Fibroblast of lung (primary cell): Measurements from ENCODE around the gene MAPK6. TPM values are rescaled to one million over a fixed set of nuclear protein-coding genes. Genes with fewer than 3 reads are reported as not detected.

Source experiments
- DNase-seq, 2 donors: peaks; one replicate each; pipeline versions ENCODE4 v3.0.0 to v3.0.0-alpha.2; 2010; ENCODE audit warnings: low read depth in 2 of 2
- H2AFZ ChIP-seq: 2 replicates; pipeline ENCODE4 v1.5.1; 2012; ENCODE audit warnings: low read length, control low read depth, inconsistent platforms
- H3K27ac ChIP-seq: 2 replicates; pipeline ENCODE4 v1.5.1; 2011; ENCODE audit warnings: low read length, control low read depth; ENCODE audit not compliant: insufficient read depth
- H3K27me3 ChIP-seq: 2 replicates; pipeline ENCODE4 v1.5.1; 2011; ENCODE audit warnings: mild to moderate bottlenecking, low read length; ENCODE audit not compliant: control insufficient read depth, insufficient read depth
- H3K36me3 ChIP-seq: 2 replicates; pipeline ENCODE4 v1.5.1; 2011; ENCODE audit warnings: low read length; ENCODE audit not compliant: control insufficient read depth, insufficient read depth
- H3K4me1 ChIP-seq: 2 replicates; pipeline ENCODE4 v1.5.1; 2011; ENCODE audit warnings: low read length; ENCODE audit not compliant: control insufficient read depth, insufficient read depth; ENCODE audit errors: extremely low read depth
- H3K4me2 ChIP-seq: 2 replicates; pipeline ENCODE4 v1.5.1; 2011; ENCODE audit warnings: low read length, control low read depth; ENCODE audit not compliant: insufficient read depth; ENCODE audit errors: extremely low read depth
- H3K4me3 ChIP-seq, 4 experiments: fragments of 200-600 bp in 1 of 4; sonication (generic) in 1 of 4; replicated peaks in 1 of 4; 2 replicates each; pipeline ENCODE4 v1.5.1; 2011 to 2016; ENCODE audit warnings: low read length in 4 of 4, low read depth in 3 of 4, mild to moderate bottlenecking in 3 of 4, control low read depth in 2 of 4, inconsistent platforms in 1 of 4, mixed read lengths in 1 of 4; ENCODE audit not compliant: insufficient read depth in 1 of 4; ENCODE audit errors: control extremely low read depth in 1 of 4
- H3K79me2 ChIP-seq: 2 replicates; pipeline ENCODE4 v1.5.1; 2012; ENCODE audit warnings: mild to moderate bottlenecking, low read length, inconsistent platforms; ENCODE audit not compliant: control insufficient read depth, insufficient read depth
- H3K9ac ChIP-seq: 2 replicates; pipeline ENCODE4 v1.5.1; 2011; ENCODE audit warnings: mild to moderate bottlenecking, low read length, control low read depth; ENCODE audit not compliant: insufficient read depth
- H3K9me3 ChIP-seq: 2 replicates; pipeline ENCODE4 v1.5.1; 2012; ENCODE audit warnings: low read depth, low read length; ENCODE audit not compliant: control insufficient read depth, insufficient read depth
- H4K20me1 ChIP-seq: 2 replicates; pipeline ENCODE4 v1.5.1; 2011; ENCODE audit warnings: low read length; ENCODE audit not compliant: control insufficient read depth, insufficient read depth; ENCODE audit errors: extremely low read depth
- EZH2 ChIP-seq: IDR thresholded peaks from 2 replicates; pipeline ENCODE4 v1.5.1; 2012; ENCODE audit warnings: low read length, control low read depth, mild to moderate bottlenecking; ENCODE audit errors: missing control alignments
- polyA plus RNA-seq, 2 donors: library from polyadenylated mRNA; depleted of rRNA in 1 of 2; stranded (reverse) in 1 of 2; unstranded in 1 of 2; fragments of >200 nt; gene quantifications; 2 replicates each; pipeline ENCODE4 v1.2.1, GENCODE V29; 2011 to 2012; ENCODE audit warnings: missing spikeins in 1 of 2
- total RNA-seq: library from RNA; depleted of rRNA; stranded (reverse); fragments of >200 nt; gene quantifications from 2 replicates; pipeline ENCODE4 v1.2.1, GENCODE V29; 2014
- TF ChIP-seq, protein P1 (sequence below), 2 donors: IDR thresholded peaks in 1 of 2; conservative IDR thresholded peaks in 1 of 2; 1 replicate in 1 of 2; 2 replicates in 1 of 2; pipeline ENCODE4 v1.5.1; 2011 to 2012; ENCODE audit warnings: low read length in 2 of 2, control low read depth in 1 of 2, inconsistent platforms in 1 of 2, low read depth in 1 of 2, mild to moderate bottlenecking in 1 of 2

MAPK6 gene
- total and polyA plus RNA-seq, 2 donors (not counting 1 experiment from before 2014, with no cell fraction given), result 45.5 to 62.1 TPM

DNA sequence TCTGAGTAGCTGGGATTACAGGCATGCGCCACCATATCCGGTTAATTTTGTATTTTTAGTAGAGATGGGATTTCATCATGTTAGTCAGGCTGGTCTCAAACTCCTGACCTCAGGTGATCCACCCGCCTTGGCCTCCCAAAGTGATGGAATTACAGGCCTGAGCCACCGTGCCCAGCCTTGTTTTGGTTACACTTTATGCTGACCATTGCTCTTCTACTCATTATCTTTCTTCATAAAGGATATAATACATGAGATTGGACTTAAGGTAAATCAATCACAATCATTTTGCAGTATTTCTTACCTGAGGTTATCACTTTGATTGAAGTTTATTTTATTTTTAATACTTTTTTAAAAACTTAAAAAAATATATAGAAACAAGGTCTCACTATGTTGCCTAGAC lies 45.2 kb upstream of the MAPK6 start:
- Histone ChIP-seq H3K4me1 (no peaks in the 10 kb centered on the region), H2AFZ (no peak overlapping the region), H4K20me1 (no peaks in the 10 kb centered on the region), H3K27me3 (no peaks in the 10 kb centered on the region), H3K79me2 (peaks cover 27% of the 10 kb centered on the region), H3K27ac (no peak overlapping the region), H3K36me3 (no peaks in the 10 kb centered on the region), H3K9me3 (no peaks in the 10 kb centered on the region), H3K9ac (no peak overlapping the region), H3K4me3 (no peak overlapping the region), H3K4me2 (no peak overlapping the region)
- DNase-seq, result no peak
- TF ChIP-seq EZH2, result no peak
- TF ChIP-seq, protein P1, sequence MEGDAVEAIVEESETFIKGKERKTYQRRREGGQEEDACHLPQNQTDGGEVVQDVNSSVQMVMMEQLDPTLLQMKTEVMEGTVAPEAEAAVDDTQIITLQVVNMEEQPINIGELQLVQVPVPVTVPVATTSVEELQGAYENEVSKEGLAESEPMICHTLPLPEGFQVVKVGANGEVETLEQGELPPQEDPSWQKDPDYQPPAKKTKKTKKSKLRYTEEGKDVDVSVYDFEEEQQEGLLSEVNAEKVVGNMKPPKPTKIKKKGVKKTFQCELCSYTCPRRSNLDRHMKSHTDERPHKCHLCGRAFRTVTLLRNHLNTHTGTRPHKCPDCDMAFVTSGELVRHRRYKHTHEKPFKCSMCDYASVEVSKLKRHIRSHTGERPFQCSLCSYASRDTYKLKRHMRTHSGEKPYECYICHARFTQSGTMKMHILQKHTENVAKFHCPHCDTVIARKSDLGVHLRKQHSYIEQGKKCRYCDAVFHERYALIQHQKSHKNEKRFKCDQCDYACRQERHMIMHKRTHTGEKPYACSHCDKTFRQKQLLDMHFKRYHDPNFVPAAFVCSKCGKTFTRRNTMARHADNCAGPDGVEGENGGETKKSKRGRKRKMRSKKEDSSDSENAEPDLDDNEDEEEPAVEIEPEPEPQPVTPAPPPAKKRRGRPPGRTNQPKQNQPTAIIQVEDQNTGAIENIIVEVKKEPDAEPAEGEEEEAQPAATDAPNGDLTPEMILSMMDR (conservative IDR thresholded peaks at IDR 0.05 in 1 of 2, IDR thresholded peaks at IDR 0.05 in 1 of 2; ENCODE audit: low read depth in 1 of 2, low read length in 2 of 2), result no peak

DNA sequence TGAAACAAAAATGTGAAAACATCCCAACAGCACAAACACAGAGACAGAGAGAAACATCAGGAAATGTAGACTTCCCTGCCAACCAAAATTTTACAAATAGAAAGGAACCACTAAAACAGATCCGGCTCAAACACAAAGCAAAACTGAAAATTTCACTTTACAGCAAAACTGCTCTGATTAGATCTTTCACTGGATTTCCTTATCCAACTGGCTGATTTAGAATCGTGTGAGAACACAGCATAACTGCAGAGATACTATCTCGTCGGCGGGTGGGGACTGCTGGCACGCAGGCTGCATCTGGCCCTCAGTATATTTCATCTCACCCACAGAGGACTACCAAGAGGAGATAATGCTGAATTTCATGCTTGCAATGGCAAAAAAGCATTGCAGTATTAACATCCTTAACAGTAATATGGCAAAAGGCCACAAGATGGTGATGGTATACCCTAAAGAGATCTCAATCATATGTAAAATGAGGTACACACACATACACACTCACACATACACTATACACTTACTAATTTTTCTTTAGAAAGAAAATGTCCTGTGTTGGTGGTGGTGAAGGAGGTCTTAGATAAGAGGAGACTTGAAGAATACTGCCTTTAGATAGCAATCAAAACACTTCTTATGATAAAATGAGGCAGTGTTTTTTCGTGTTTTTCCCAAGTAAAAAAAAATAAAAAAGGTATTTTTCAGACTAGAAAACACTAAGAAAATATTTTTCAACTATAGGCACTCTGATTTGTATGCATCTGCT lies 36.8 kb upstream of the MAPK6 start:
- no peaks in the 10 kb centered on the region for H3K79me2 ChIP-seq

DNA sequence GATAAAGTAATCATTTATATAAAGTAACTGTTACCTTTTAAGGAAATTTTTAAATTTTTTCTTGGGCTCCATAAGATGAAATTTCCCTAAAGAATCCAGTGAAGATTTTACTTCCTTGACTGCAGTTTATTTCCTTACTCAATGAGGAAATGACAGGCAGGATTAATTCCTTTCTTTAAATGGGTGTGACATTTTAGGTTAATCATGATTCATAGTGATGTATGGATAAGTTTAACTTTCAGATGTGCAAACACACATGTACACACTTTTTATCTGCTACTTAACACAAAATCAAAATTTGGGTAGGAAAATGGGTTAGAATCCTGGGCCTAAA lies 36.3 kb upstream of the MAPK6 start:
- H3K79me2 ChIP-seq, result no peaks in the 10 kb centered on the region
- H2AFZ ChIP-seq, result no peak overlapping the region
- no peak for DNase-seq
- TF ChIP-seq, protein P1 (conservative IDR thresholded peaks at IDR 0.05 in 1 of 2, IDR thresholded peaks at IDR 0.05 in 1 of 2; ENCODE audit: low read depth in 1 of 2, low read length in 2 of 2), result no peak
- no peak for TF ChIP-seq EZH2
- no peak overlapping the region for H3K27ac ChIP-seq
- no peak overlapping the region for H3K4me2 ChIP-seq
- H3K27me3 ChIP-seq, result no peaks in the 10 kb centered on the region
- no peaks in the 10 kb centered on the region for H3K36me3 ChIP-seq
- H3K9ac ChIP-seq, result no peak overlapping the region
- no peak overlapping the region for H3K4me3 ChIP-seq
- no peaks in the 10 kb centered on the region for H4K20me1 ChIP-seq
- H3K9me3 ChIP-seq, result no peaks in the 10 kb centered on the region
- no peaks in the 10 kb centered on the region for H3K4me1 ChIP-seq

More for the DNA sequence above, 36.8 kb upstream of the MAPK6 start:
- H3K4me1 ChIP-seq, result no peaks in the 10 kb centered on the region
- H3K27ac ChIP-seq, result peak overlapping the region; percentile 62
- peak overlapping the region; percentile 4 for H3K9ac ChIP-seq
- peak overlapping the region; percentile 82 for H3K4me2 ChIP-seq
- no peaks in the 10 kb centered on the region for H3K36me3 ChIP-seq
- no peaks in the 10 kb centered on the region for H4K20me1 ChIP-seq
- no peaks in the 10 kb centered on the region for H3K27me3 ChIP-seq
- no peaks in the 10 kb centered on the region for H3K9me3 ChIP-seq
- H2AFZ ChIP-seq, result peak overlapping the region; percentile 45
- TF ChIP-seq, protein P1 (conservative IDR thresholded peaks at IDR 0.05 in 1 of 2, IDR thresholded peaks at IDR 0.05 in 1 of 2; ENCODE audit: low read depth in 1 of 2, low read length in 2 of 2), result peak; percentile 17 to 56
- TF ChIP-seq EZH2, result no peak
- peak overlapping the region in 3 of 4 experiments; percentile 1 to 47 (median 33) for H3K4me3 ChIP-seq
- DNase-seq, result peak; percentile 69 to 88
